HG02943 (cell line): Measurements from ENCODE around the gene SPRED3.
"Not testable (repeated sequence)": the region's sequence is repeated elsewhere in the genome, so short reads cannot be mapped to it uniquely, and the experiment has no call there.

ENCODE experiments used
- ATAC-seq: cut with Tn5 transposase; IDR thresholded peaks from one replicate; pipeline ENCODE4 v1.9.1; 2021; ENCODE audit warnings: mild to moderate bottlenecking, low read depth, moderate library complexity; ENCODE audit not compliant: unreplicated experiment

The SPRED3 gene

GRCh38 chr19:38412961-38413360, 24.5 kb downstream of the SPRED3 start:
- no peak for ATAC-seq

GRCh38 chr19:38413416-38413815, 24.9 kb downstream of the SPRED3 start:
- ATAC-seq: no peak

GRCh38 chr19:38417146-38417543, 28.6 kb downstream of the SPRED3 start:
- no peak for ATAC-seq

- ATAC-seq: no peak
Measured at GRCh38 chr19:38417544-38418506, 29.3 kb downstream of the SPRED3 start.

GRCh38 chr19:38420935-38421334, 32.4 kb downstream of the SPRED3 start:
- no peak for ATAC-seq

- no peak for ATAC-seq
Measured at GRCh38 chr19:38421856-38422255, 33.4 kb downstream of the SPRED3 start.

GRCh38 chr19:38422438-38422837, 33.9 kb downstream of the SPRED3 start:
- no peak for ATAC-seq

GRCh38 chr19:38424272-38424671, 35.8 kb downstream of the SPRED3 start:
- no peak for ATAC-seq

GRCh38 chr19:38425222-38425809, 36.8 kb downstream of the SPRED3 start:
- ATAC-seq: no peak

- no peak for ATAC-seq
Measured at GRCh38 chr19:38425810-38426466, 37.4 kb downstream of the SPRED3 start, which contains the start of gene RASGRP4. Gene RASGRP4 (minus strand): TSS chr19:38426219. CDS start chr19:38426091, 128 bp downstream.

DNA sequence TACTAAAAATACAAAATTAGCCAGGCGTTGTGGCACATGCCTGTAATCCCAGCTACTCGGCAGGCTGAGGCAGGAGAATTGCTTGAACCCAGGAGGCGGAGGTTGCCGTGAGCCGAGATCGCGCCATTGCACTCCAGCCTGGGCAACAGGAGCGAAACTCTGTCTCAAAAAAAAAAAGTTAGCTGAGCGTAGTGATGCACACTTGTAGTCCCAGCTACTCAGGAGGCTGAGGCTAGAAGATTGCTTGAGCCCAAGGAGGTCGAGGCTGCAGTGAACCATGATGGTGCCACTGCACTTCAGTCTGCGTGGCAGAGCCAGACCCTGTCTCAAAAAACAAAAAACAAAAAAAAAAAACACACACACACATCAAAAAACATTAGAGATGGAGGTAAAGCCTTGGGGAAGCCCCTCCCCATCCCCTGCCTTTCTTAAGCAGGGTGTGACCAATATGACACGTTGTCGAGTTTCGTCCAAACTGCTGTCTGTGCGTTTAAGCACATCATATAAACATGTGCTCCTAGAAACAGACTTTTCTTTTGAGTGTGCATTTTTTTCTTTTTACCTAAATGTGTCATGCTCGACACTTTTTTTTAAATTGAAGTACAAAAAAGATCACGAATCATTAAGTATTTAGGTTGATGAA, 38.7 kb downstream of the SPRED3 start:
- not testable (repeated sequence) for ATAC-seq

- no peak for ATAC-seq
Measured at GRCh38 chr19:38429055-38429810, 40.7 kb downstream of the SPRED3 start.

DNA sequence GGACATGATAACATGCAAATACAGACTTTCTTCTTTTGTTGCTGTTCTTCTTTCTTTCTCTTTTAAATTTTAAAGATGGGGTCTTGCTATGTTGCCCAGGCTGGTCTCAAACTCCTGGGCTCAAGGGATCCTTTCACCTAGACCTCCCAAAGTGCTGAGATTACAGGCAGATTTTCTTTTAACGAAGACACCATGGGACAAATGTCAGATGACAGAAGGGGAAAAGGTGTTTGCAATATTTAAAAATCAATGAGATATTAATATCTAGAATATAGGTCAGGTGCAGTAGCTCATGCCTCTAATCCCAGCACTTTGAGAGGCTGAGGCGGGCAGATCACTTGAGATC, 41.3 kb downstream of the SPRED3 start:
- ATAC-seq: no peak

- ATAC-seq: no peak
Measured at GRCh38 chr19:38430931-38431330, 42.4 kb downstream of the SPRED3 start.

GRCh38 chr19:38433268-38433733, 44.8 kb downstream of the SPRED3 start, which contains the start of gene RYR1:
Gene RYR1 (plus strand): TSS chr19:38433691. CDS start chr19:38433830, 139 bp downstream.
- no peak for ATAC-seq

- no peak for ATAC-seq
Measured at GRCh38 chr19:38434549-38435051, 46.1 kb downstream of the SPRED3 start.

- ATAC-seq: no peak
Measured at GRCh38 chr19:38437295-38437694, 48.8 kb downstream of the SPRED3 start.

DNA sequence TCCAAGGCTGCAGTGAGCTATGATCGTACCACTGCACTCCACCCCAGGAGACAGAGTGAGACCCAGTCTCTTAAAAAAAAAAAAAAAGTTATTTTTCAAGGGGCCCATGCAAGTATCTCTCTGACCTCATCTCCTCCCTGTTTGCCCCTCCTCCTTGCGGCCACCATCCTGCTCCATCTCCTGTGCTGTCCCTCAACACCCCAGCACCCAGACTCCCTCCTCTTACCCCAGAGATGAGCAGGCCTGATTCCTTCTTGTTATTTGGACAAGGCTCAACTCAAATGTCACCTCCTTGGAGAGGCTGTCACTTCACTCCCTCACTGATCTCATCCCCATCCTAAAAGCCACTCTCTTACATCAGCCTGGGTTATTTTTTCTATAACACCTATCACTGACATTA, 49.4 kb downstream of the SPRED3 start:
- no peak for ATAC-seq

DNA sequence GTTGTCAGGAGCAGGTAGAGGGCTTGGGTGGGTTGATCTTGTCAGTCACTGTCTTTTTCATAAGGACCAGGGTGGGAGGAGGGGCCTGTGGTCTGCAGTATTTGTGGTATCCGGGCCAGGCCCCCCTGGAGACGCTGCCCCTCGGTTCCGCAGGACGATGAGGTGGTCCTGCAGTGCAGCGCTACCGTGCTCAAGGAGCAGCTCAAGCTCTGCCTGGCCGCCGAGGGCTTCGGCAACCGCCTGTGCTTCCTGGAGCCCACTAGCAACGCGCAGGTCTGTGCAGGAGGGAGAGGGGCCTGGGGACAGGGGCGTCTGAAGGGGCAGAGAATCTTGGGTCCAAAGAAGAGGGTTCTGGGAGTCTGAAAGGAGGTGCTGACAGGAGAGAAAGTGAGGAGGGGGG, 52.1 kb downstream of the SPRED3 start:
- ATAC-seq: no peak
